Astrocyte of the spinal cord (primary cell): Measurements from ENCODE around the gene DGKK.

ENCODE experiments used
- DNase-seq: peaks from one replicate; pipeline ENCODE4 v3.0.0; 2011; ENCODE audit warnings: low read depth, low spot score
- H3K4me3 ChIP-seq: 2 replicates; pipeline ENCODE4 v1.5.1; 2011; ENCODE audit warnings: low read depth, mild to moderate bottlenecking, low read length, moderate library complexity
- CTCF ChIP-seq: IDR thresholded peaks from 2 replicates; pipeline ENCODE4 v1.5.1; 2012; ENCODE audit warnings: low read depth, mild to moderate bottlenecking, low read length, inconsistent platforms
- in situ Hi-C: cut with HindIII; loops from 2 replicates; pipeline ENCODE4 v1.10.0; 2017; ENCODE audit warnings: low sequenced_read_pairs

Gene DGKK

DNA sequence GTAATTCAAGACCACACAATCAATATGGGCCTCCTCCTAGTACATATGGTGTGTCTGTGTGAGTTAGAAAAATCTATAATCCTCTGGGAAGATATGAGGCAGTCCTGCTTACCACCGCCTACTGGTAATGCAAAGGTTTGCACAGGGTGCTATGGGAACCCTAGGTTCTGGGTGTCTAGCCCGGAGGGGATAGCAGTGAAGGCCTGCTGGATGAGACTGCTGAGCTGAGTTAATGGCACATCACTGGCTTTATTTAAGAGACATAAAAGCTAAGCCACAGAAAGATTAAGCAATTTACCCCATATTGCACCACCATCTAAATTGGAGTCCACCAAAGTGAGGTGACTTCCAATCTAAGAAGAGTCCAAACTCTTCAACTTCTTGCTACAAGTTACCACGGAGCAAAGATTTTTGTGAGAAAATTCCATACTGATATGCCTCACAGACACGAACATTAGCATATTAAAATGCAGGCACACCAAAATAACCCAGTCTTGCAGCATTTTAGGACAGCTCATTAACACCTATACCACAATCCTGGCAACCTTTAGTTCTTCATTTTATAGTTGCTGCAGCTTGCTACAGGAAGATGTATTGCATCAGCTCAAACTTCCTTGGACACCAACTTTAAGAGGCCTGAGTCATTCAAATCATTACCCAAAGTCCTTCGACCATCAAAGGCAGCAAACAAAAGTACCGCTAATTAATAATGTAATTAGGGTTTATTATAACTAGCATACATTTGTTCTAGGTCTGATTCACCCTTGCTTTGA is 13.7 kb downstream of the DGKK start:
- H3K4me3 ChIP-seq: no peak overlapping the region
- no peak for DNase-seq
- in situ Hi-C loops: no loop called here
- no peak for TF ChIP-seq CTCF

DNA sequence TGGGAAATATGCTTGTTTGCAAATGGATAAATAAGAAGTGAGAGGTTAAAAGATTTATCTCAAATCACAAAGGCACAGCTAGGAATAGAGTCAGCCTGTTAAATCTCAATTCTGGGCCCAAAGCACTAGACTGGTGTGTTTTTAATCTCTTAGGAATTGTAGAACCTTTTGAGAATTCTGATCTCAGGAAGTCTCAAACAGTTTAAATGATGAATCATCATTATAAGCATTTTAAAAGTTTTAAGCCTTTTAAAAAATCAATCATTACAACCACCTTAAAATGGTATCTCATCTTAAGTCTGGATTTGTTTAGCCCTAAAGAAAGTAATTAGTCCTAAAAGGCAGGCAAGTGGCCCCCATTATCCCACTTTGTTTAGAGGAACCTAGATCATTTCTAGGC is 17.8 kb downstream of the DGKK start:
- no peak for DNase-seq
- TF ChIP-seq CTCF: no peak
- in situ Hi-C loops: no loop called here
- H3K4me3 ChIP-seq: no peak overlapping the region

- TF ChIP-seq CTCF: no peak
- in situ Hi-C loops: no loop called here
- no peak for DNase-seq
- H3K4me3 ChIP-seq: no peak overlapping the region
These were observed 20.3 kb downstream of the DGKK start for GRCh38 chrX:50450324-50450723.

GRCh38 chrX:50448565-50448964 is 22.1 kb downstream of the DGKK start:
- in situ Hi-C loops: no loop called here
- H3K4me3 ChIP-seq: no peak overlapping the region
- DNase-seq: no peak
- no peak for TF ChIP-seq CTCF

DNA sequence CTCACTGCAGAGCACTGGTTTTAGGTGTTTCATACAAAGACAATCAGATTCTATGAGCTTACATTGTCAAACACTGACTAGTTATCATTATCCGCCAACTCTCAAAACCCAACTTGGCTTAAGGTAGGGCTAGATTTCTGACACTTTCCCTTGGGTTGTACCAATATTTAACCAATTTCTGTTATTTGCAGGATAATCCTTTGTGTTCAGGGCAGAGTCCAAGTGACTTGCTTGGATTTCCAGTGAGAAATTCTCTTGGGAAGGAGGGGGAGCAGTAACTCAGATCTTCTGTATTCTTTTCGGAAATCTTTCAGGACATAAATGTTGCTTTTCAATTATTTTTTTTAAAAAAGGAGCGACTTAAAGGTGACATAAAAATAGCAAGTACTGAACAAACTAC is 23.1 kb downstream of the DGKK start:
- no peak overlapping the region for H3K4me3 ChIP-seq
- no peak for TF ChIP-seq CTCF
- DNase-seq: no peak
- in situ Hi-C loops: no loop called here

- in situ Hi-C loops: no loop called here
- TF ChIP-seq CTCF: no peak
- no peak overlapping the region for H3K4me3 ChIP-seq
- no peak for DNase-seq
These were observed 28.1 kb downstream of the DGKK start for GRCh38 chrX:50442426-50443116.
